Caco-2 (cell line): ENCODE data around the gene MGA. TPM values are rescaled to one million over a fixed set of nuclear protein-coding genes. Genes with fewer than 3 reads are reported as not detected.

Experiments used
- BruUV-seq: library from RNA; stranded (reverse); fragments of 400-500 nt; replicated peaks from 2 replicates; lab custom pipeline; 2021; lab: Mats Ljungman, UMichigan
- CTCF ChIA-PET: fragments of 300-600 bp; sonication (Branson Sonifier 250); formaldehyde crosslinking; loops from one replicate; lab custom pipeline; 2022; ENCODE audit warnings: antibody characterized with exemption; lab: Charles Lee
- POLR2A ChIA-PET: fragments of 300-600 bp; sonication (Branson Sonifier 250); formaldehyde crosslinking; loops from one replicate; lab custom pipeline; 2022; ENCODE audit warnings: antibody characterized with exemption; lab: Charles Lee
- DNase-seq, 2 experiments: peaks; one replicate each; pipeline versions ENCODE4 v3.0.0 to v3.0.0-alpha.2; 2020 to 2022
- H3K27me3 ChIP-seq: replicated peaks from 2 replicates; pipeline ENCODE4 v1.6.0; 2011; ENCODE audit warnings: low read length; ENCODE audit not compliant: control insufficient read depth, insufficient read depth
- H3K36me3 ChIP-seq: 2 replicates; pipeline ENCODE4 v1.5.1; 2011; ENCODE audit warnings: low read length; ENCODE audit not compliant: control insufficient read depth, insufficient read depth
- H3K4me1 ChIP-seq: fragments of 250-450 bp; sonication (Bioruptor Pico); 2 replicates; pipeline ENCODE4 v1.5.1; 2020; ENCODE audit warnings: mild to moderate bottlenecking
- H3K4me3 ChIP-seq: 2 replicates; pipeline ENCODE4 v1.5.1; 2011; ENCODE audit warnings: low read depth, mild to moderate bottlenecking, control low read depth, low read length
- H3K9me3 ChIP-seq: fragments of 250-450 bp; sonication (Bioruptor Pico); 2 replicates; pipeline ENCODE4 v1.5.1; 2020; ENCODE audit warnings: mild to moderate bottlenecking, moderate library complexity
- H3K27ac Mint-ChIP-seq: one replicate; pipeline ENCODE4 v1.8.0; 2022; ENCODE audit warnings: mixed read lengths; ENCODE audit not compliant: unreplicated experiment
- H3K27me3 Mint-ChIP-seq: one replicate; pipeline ENCODE4 v1.8.0; 2022; ENCODE audit warnings: mixed read lengths; ENCODE audit not compliant: insufficient read depth, unreplicated experiment
- H3K36me3 Mint-ChIP-seq: one replicate; pipeline ENCODE4 v1.8.0; 2022; ENCODE audit warnings: mild to moderate bottlenecking, mixed read lengths; ENCODE audit not compliant: insufficient read depth, unreplicated experiment
- H3K4me1 Mint-ChIP-seq: one replicate; pipeline ENCODE4 v1.8.0; 2022; ENCODE audit warnings: low read depth, mixed read lengths; ENCODE audit not compliant: unreplicated experiment
- H3K4me3 Mint-ChIP-seq: one replicate; pipeline ENCODE4 v1.8.0; 2022; ENCODE audit warnings: mild to moderate bottlenecking, moderate library complexity, mixed read lengths; ENCODE audit not compliant: unreplicated experiment
- H3K9me3 Mint-ChIP-seq: one replicate; pipeline ENCODE4 v1.8.0; 2022; ENCODE audit warnings: mixed read lengths; ENCODE audit not compliant: unreplicated experiment
- intact Hi-C: fragments of 100-400 bp; cut with micrococcal nuclease; formaldehyde crosslinking; loops from one replicate; pipeline ENCODE4 v1.10.0; 2022; ENCODE audit not compliant: unreplicated experiment
- total RNA-seq: library from RNA; stranded (reverse); gene quantifications from 2 replicates; pipeline ENCODE4 v1.2.3, GENCODE V29; 2022
- TF ChIP-seq, protein P1 (sequence below), 2 experiments: fragments of 200-600 bp in 1 of 2; IDR thresholded peaks; 1 replicate in 1 of 2; 2 replicates in 1 of 2; pipeline versions ENCODE4 v1.5.1 to v1.8.0; 2011 to 2022; ENCODE audit warnings: antibody characterized with exemption in 1 of 2, control low read depth in 1 of 2, inconsistent platforms in 1 of 2, low read depth in 1 of 2, low read length in 1 of 2, mild to moderate bottlenecking in 1 of 2, moderate library complexity in 1 of 2; ENCODE audit not compliant: insufficient read depth in 1 of 2, severe bottlenecking in 1 of 2, unreplicated experiment in 1 of 2

Gene MGA
- total RNA-seq, 1 experiment from 2014 or later, result 59.6 TPM

DNA sequence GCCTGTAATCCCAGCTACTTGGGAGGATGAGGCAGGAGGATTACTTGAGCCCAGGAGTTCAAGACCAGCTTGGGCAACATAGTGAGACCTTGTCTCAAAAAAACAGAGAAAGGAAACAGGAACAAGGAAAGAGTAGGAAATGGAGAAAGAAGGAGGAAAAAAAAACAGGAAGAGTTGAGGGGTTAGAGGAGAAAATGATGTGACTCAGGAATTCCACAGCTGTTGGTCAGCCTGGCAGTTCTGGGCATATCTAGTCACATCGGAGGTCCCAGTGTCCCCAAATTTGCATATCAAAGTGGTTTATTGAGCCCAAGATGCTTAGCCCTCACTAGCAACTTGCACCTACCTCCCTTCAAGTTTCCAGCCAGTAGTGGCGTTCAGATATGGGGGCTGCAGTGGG is 148.9 kb downstream of the MGA start:
- Histone ChIP-seq H3K4me1 (no peaks in the 10 kb centered on the region), H3K9me3 (no peaks in the 10 kb centered on the region), H3K4me3 (no peak overlapping the region), H3K27me3 (no peaks in the 10 kb centered on the region), H3K36me3 (peaks cover 2% of the 10 kb centered on the region; the same call in 1 of the 2 replicates)
- BruUV-seq, result no TSS peak
- H3K9me3 Mint-ChIP-seq, result no peaks in the 10 kb centered on the region
- ChIA-PET CTCF (interaction anchor here (4.0 kb wide), 1 partner anchor 36 kb away, joined by 47 read pairs; the partner anchor contains the start of gene MAPKBP1), POLR2A (no interaction called here)
- H3K36me3 Mint-ChIP-seq, result peaks cover 13% of the 10 kb centered on the region
- DNase-seq, result no peak
- no peaks in the 10 kb centered on the region for H3K27me3 Mint-ChIP-seq
- intact Hi-C loops, result no loop called here
- no peaks in the 10 kb centered on the region for H3K4me1 Mint-ChIP-seq
- no peak overlapping the region for H3K4me3 Mint-ChIP-seq
- H3K27ac Mint-ChIP-seq, result no peak overlapping the region
- TF ChIP-seq, protein P1, sequence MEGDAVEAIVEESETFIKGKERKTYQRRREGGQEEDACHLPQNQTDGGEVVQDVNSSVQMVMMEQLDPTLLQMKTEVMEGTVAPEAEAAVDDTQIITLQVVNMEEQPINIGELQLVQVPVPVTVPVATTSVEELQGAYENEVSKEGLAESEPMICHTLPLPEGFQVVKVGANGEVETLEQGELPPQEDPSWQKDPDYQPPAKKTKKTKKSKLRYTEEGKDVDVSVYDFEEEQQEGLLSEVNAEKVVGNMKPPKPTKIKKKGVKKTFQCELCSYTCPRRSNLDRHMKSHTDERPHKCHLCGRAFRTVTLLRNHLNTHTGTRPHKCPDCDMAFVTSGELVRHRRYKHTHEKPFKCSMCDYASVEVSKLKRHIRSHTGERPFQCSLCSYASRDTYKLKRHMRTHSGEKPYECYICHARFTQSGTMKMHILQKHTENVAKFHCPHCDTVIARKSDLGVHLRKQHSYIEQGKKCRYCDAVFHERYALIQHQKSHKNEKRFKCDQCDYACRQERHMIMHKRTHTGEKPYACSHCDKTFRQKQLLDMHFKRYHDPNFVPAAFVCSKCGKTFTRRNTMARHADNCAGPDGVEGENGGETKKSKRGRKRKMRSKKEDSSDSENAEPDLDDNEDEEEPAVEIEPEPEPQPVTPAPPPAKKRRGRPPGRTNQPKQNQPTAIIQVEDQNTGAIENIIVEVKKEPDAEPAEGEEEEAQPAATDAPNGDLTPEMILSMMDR (IDR thresholded peaks at IDR 0.05; ENCODE audit: insufficient read depth in 1 of 2, low read depth in 1 of 2, low read length in 1 of 2, severe bottlenecking in 1 of 2, unreplicated experiment in 1 of 2), result no peak

DNA sequence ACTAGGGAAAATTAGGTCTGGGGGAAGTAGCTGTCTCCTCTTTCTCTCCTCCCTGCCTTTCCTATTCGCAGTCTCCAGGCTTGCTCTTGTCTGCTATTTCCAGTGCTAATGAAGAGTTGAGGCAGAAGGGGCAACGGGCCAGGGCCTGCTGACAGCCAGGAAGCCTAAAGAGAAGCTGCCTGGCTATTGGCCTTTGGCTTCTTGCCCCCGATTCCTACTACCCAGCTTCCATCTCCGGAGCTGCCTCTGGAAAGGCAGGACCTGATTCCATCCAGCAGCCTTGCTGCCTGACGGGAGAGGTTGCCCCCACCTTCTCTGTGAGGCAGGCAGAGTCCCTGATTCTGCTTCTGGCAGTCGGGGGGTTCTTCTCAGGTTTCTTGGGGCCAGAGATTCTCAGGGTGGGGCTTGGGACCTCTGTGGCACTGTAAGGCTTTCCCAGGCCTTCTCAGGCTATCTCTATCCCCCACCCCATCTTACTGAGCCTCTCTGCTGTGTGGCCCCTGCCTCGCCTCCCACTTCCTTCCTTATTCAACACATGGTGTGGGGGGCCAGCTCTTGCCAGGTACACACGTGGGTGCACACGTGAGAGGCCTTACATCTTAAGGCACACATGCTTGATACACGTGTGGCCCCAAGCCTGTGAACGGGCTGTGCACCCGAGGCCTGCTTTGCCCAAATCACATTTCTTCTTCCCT is 149.5 kb downstream of the MGA start:
- Histone ChIP-seq H3K27me3 (no peaks in the 10 kb centered on the region), H3K9me3 (no peaks in the 10 kb centered on the region), H3K4me1 (no peaks in the 10 kb centered on the region), H3K4me3 (no peak overlapping the region), H3K36me3 (peaks cover 2% of the 10 kb centered on the region; the same call in 1 of the 2 replicates)
- Mint-ChIP-seq H3K27me3 (no peaks in the 10 kb centered on the region), H3K4me1 (no peaks in the 10 kb centered on the region), H3K4me3 (no peak overlapping the region), H3K9me3 (no peaks in the 10 kb centered on the region), H3K27ac (no peak overlapping the region), H3K36me3 (peaks cover 13% of the 10 kb centered on the region)
- intact Hi-C loops, result loop anchor here (5.0 kb wide), 1 partner anchor 342 kb away; no protein-coding TSS in a partner anchor
- BruUV-seq, result no TSS peak
- TF ChIP-seq, protein P1 (IDR thresholded peaks at IDR 0.05; ENCODE audit: insufficient read depth in 1 of 2, low read depth in 1 of 2, low read length in 1 of 2, severe bottlenecking in 1 of 2, unreplicated experiment in 1 of 2), result no peak
- CTCF ChIA-PET, result interaction anchor here (1.1 to 4.0 kb wide), 2 partner anchors 36 to 114 kb away, joined by 4 to 47 read pairs; partner anchors contain the start of gene MAPKBP1
- POLR2A ChIA-PET, result no interaction called here
- DNase-seq, result no peak

DNA sequence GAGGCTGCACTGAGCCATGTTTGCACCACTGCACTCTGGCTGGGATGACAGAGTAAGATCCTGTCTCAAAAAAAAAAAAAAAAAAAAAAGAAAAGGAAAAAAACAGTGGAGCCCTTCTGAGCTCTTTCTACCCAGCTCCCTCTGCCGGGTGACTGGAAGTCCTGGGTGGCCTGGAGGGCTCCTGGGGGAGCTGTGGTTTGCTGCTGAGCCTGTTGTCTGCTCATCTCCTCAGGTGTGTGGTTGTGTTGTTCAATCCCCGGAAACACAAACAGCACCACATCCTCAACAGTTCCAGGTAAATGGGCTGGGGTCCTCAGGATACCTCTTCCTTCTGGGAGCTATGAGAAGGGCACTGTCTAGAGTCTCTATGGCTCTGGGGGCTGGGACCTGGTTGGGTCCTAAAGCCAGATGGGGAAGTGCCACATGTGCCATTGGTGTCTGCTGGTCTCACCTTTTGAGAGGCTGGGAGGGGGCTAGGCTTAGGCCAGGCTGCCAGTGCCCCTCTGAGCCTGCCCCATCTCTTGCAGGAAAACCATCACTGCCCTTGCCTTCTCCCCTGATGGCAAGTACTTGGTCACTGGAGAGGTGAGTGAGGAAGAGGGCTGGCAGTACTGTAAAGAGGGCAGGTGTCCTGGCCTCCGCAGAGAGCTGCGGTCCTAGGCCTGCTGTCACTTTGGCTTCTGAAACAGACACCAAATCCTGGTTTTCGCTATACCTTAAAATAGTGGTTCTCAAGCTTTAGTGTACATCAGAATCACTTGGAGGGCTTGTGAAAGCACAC is 150.6 kb downstream of the MGA start:
- no peaks in the 10 kb centered on the region for H3K9me3 ChIP-seq
- no peaks in the 10 kb centered on the region for H3K27me3 ChIP-seq
- no peak for DNase-seq
- H3K36me3 ChIP-seq, result peaks cover 2% of the 10 kb centered on the region; the same call in 1 of the 2 replicates
- POLR2A ChIA-PET, result interaction anchor here (0.6 to 0.8 kb wide), 3 partner anchors 39 to 463 kb away, joined by 3 to 7 read pairs (median 4); no protein-coding TSS in a partner anchor
- H3K4me3 Mint-ChIP-seq, result no peak overlapping the region
- intact Hi-C loops, result loop anchor here (1.0 to 5.0 kb wide), 3 partner anchors 37 to 344 kb away; partner anchors contain the start of gene MAPKBP1
- no peaks in the 10 kb centered on the region for H3K4me1 ChIP-seq
- no peaks in the 10 kb centered on the region for H3K27me3 Mint-ChIP-seq
- CTCF ChIA-PET, result interaction anchor here (0.8 to 4.0 kb wide), 5 partner anchors 37 to 345 kb away, joined by 3 to 47 read pairs (median 4); partner anchors contain the start of gene MAPKBP1
- H3K27ac Mint-ChIP-seq, result no peak overlapping the region
- no peaks in the 10 kb centered on the region for H3K4me1 Mint-ChIP-seq
- no TSS peak for BruUV-seq
- TF ChIP-seq, protein P1 (IDR thresholded peaks at IDR 0.05; ENCODE audit: insufficient read depth in 1 of 2, low read depth in 1 of 2, low read length in 1 of 2, severe bottlenecking in 1 of 2, unreplicated experiment in 1 of 2), result no peak
- H3K4me3 ChIP-seq, result no peak overlapping the region
- H3K36me3 Mint-ChIP-seq, result peaks cover 13% of the 10 kb centered on the region
- no peaks in the 10 kb centered on the region for H3K9me3 Mint-ChIP-seq
